Epithelial cell of proximal tubule (primary cell): ENCODE measurements around the gene CDR2. TPM values are rescaled to one million over a fixed set of nuclear protein-coding genes. Genes with fewer than 3 reads are reported as not detected.

Experiments used
- DNase-seq: peaks from one replicate; pipeline ENCODE4 v3.0.0-alpha.2; 2011; ENCODE audit warnings: low read depth
- H3K4me3 ChIP-seq: 2 replicates; pipeline ENCODE4 v1.5.1; 2011; ENCODE audit warnings: low read depth, mild to moderate bottlenecking, low read length
- total RNA-seq: library from RNA; depleted of rRNA; stranded (reverse); fragments of >200 nt; gene quantifications from 2 replicates; pipeline ENCODE4 v1.2.3, GENCODE V29; 2015
- TF ChIP-seq, protein P1 (sequence below): conservative IDR thresholded peaks from 2 replicates; pipeline ENCODE4 v1.5.1; 2012; ENCODE audit warnings: low read depth, mild to moderate bottlenecking, low read length

CDR2 gene
- total RNA-seq, 1 donor from 2014 or later, result 37.0 TPM

DNA sequence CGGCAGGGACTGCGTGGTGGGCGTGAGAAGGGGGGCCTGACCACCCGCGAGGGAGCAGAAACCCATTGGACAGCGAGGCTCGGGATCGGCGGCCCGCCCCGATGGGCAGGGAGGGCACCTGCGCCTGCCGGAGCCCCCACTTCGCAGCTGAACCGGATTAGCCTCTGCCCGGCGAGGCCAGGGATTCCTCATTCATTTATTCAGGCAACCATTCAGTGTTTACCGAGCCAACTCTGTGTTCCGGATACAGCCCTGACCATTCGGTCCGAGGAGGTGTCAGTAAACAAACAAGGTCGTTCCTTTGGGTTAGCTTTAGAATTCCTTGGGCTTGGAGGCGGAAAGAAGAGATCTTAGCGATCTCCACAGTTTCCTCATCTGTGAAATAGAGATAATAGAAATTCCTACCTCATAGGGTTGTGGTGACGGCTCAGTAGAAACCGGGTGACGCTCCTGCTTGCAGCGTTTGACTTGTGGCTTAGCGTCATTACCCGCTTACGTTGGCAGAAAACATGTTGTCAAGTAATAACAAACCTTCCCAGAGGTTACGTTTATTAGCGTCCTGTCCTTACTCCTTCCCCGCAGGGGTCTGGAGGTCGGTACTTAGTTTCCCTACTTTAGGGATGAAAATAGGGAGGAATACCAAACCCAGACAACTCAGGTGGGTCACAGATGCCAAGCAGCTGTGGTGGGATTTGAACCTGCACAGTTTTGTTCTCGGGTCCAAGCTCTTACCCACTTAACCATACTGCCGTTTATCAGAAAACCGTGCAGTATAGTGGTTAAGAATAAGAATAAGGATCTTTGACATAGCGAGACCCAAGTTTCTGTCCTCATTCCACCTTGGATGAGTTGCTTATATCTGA lies 76.3 kb downstream of the CDR2 start:
- TF ChIP-seq, protein P1, sequence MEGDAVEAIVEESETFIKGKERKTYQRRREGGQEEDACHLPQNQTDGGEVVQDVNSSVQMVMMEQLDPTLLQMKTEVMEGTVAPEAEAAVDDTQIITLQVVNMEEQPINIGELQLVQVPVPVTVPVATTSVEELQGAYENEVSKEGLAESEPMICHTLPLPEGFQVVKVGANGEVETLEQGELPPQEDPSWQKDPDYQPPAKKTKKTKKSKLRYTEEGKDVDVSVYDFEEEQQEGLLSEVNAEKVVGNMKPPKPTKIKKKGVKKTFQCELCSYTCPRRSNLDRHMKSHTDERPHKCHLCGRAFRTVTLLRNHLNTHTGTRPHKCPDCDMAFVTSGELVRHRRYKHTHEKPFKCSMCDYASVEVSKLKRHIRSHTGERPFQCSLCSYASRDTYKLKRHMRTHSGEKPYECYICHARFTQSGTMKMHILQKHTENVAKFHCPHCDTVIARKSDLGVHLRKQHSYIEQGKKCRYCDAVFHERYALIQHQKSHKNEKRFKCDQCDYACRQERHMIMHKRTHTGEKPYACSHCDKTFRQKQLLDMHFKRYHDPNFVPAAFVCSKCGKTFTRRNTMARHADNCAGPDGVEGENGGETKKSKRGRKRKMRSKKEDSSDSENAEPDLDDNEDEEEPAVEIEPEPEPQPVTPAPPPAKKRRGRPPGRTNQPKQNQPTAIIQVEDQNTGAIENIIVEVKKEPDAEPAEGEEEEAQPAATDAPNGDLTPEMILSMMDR, result no peak
- peak; percentile 77 for DNase-seq
- peak overlapping the region; percentile 90 for H3K4me3 ChIP-seq

DNA sequence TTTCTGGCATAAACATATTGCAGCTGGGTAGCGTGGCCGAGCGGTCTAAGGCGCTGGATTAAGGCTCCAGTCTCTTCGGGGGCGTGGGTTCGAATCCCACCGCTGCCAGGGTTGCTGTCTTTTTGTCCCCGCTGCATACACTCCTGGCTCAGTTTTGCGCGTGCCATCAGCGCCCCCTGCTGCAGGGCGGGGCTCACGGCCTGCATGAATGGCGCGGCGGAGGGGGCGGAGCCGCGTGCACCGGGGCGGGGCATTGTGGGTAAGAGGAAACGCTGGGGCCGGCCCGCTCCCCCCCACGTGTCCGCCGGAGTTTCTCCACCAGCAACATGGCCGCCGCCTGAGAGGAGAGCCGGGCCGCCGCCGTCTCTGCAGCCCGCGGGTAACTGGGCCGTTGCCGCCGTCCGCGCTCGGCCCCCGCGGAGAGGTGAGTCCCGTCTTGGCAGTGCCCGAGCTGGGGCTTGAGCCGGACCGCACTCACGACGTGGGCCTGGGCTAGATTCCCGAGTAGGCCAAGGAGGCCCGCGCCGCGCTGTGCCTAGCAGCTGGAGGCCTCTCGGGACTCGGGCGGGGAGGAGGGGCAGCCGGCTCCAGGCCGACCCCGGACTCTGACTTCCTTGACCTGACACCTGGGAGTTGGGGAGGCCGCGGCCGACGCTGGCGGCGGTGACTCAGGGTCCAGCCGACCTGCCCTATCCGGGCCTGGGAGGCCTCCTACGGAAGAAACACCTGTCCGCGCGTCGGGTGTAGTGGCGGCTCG lies 77.1 kb downstream of the CDR2 start, which contains the start of gene POLR3E:
Gene POLR3E (plus strand): TSS at position 296 of the 757 bp plus-strand sequence. CDS start 5,560 bp downstream, outside the sequence.
- peak within 1 kb of the TSS; percentile 90 for H3K4me3 ChIP-seq
- DNase-seq, result peak; percentile 42
- TF ChIP-seq, protein P1, result peak; percentile 80

- peak overlapping the region; percentile 90 for H3K4me3 ChIP-seq
- peak; percentile 33 for DNase-seq
- TF ChIP-seq, protein P1, result no peak
Observed at GRCh38 chr16:22296225-22297113, 78.0 kb downstream of the CDR2 start.

Other genes starting within 250 kb of the CDR2 start
- 0.12 TPM in 1 of 2 replicates, not detected in the other for gene SDR42E2, start 212.1 kb downstream of the CDR2 start, total RNA-seq
- gene EEF2K, start 168.3 kb downstream of the CDR2 start, total RNA-seq, result 12.2 and 13.7 TPM in 2 replicates
- 31.2 and 46.9 TPM in 2 replicates for gene POLR3E, start 77.2 kb downstream of the CDR2 start, total RNA-seq
- 19.9 and 46.6 TPM in 2 replicates for gene NPIPB5, start 136.3 kb upstream of the CDR2 start, total RNA-seq